NCI-H2029 treated with DMSO at 0.1 percent for 48 hours (cell line): ENCODE measurements around the gene RFT1.
"Not testable (repeated sequence)": the region's sequence is repeated elsewhere in the genome, so short reads cannot be mapped to it uniquely, and the experiment has no call there.

Source experiments
- DNase-seq: peaks from one replicate; lab custom pipeline; 2025; lab: John Stamatoyannopoulos, UW

RFT1 gene

GRCh38 chr3:53067567-53067966 lies 62.7 kb downstream of the RFT1 start:
- DNase-seq, result no peak

GRCh38 chr3:53065841-53066480 lies 64.3 kb downstream of the RFT1 start:
- DNase-seq, result no peak

- DNase-seq, result no peak
Measured at GRCh38 chr3:53062905-53063304, 67.3 kb downstream of the RFT1 start.

DNA sequence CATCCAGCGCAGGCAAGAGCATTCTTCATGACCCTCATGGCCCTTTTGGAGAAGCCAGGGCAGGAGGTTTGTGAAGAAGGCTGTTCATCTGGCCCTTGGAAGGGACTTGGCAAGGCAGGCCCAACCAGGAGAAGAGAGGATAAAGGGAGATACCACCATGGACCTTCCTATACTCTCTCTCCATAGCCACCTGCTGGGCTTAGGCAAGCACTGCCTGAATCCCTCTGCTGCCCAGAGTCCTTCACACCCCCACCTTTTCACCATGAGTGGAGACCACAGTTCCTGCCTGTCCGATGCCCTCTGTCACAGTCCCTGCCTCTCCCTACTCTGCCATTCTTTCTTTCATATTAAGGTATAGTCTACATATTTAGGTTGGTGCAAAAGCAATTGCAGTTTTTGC lies 73.8 kb downstream of the RFT1 start:
- no peak for DNase-seq

DNA sequence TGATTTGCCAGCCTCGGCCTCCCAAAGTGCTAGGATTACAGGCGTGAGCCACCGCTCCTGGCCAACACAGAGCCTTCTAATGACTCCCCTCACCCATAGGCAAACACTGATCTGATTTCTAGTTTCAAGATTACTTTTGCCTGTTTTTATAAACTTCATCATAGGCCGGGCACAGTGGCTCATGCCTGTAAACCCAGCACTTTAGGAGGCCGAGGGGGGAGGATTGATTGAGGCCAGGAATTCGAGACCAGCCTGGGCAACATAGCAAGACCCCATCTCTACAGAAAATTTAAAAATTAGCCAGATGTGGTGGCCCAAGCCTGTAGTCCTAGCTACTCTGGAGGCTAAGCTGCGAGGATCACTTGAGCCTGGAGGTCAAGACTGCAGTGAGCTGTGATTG lies 76.0 kb downstream of the RFT1 start:
- not testable (repeated sequence) for DNase-seq

DNA sequence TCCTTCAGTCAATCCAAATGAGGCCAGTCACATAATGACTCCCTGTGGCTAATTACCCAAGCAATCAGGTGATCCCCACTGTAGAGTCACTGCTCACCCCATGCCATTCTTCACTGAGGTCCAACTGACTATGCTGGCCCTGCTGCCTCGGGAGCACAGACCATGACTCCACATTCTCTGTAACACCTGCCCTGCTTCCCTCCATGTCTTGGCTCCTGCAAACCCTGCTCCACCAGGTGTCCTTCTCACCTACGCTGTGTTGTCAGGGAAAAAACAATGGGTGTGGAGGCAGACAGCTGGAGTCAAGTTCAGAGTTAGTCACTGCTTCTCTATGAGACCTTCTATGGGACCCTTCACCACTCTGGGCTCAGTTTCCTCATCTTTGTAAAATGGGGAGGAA lies 78.3 kb downstream of the RFT1 start:
- no peak for DNase-seq

- DNase-seq, result no peak
Measured at GRCh38 chr3:53049987-53050386, 80.2 kb downstream of the RFT1 start.

- no peak for DNase-seq
Measured at GRCh38 chr3:53046171-53047170, 83.8 kb downstream of the RFT1 start.

DNA sequence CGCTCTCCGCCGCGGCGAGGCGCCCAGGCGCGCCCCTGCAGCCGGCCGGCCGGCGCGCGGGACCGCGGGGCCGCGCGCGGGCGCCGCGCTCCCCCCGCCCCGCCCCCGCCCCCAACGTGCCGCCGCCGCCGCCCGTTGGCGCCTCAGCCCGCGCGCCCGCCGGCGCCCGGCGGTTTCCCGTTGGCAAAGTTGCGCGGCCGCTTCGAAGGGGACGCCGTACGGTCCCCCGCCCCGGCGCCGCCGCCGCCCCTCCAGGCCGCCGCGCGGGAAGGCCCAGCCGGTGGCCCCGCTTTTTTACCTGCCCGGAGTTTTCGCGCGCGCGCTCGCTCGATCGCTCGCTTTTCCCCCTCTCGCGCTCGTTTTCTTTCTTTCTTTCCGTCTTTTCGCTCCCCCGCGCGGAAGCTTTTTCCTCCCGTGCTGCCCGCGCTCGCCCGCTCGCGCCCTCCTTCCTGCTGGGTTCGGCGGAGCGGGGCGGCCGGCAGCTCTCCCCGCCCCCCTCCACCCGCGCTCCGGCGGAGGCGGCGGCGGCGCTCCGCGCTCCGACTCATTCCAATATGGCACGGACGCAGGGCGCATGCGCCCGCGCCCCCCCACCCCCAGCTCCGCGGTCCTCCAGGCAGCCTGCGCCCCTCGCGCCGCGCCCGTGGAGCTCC lies 84.6 kb downstream of the RFT1 start, which contains the start of gene SFMBT1:
Gene SFMBT1 (minus strand): TSS at position 556 of the 653 bp plus-strand sequence. CDS start 76,945 bp downstream, outside the sequence.
- DNase-seq, result no peak

GRCh38 chr3:53044711-53045517 lies 85.3 kb downstream of the RFT1 start:
- DNase-seq, result no peak

DNA sequence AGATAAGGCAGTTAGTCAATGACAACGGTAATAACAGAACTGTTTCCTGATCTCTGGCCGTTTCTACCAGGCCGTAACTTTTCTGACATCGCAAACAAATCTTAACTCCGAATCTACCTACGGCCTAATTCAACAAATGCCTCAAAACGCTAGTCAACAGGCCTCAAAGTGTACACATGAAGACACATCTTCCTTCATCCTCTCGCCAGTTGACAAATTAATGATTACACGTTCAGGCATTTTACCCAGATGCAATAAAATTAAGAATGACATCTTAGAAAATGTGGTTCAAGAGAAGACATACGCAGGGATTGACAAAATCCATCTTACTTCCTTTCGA lies 85.9 kb downstream of the RFT1 start:
- no peak for DNase-seq

DNA sequence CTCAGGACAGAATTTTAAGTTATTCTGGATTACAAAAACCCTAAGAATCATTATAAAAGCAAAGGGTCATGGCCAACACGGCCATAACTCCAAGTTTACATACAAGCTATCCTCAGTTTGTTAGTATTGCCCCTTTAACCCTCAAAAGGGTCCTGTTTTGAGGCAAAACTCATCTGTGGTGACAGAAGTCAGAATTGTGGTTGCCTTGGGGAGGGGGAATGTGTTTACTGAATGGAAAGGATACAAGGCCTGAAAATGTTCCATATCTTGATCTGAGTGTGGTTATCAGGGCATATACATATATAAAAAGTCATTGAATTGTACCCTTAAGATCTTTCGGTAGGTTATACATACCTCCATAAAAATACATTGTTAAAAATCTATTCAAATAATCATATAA lies 86.5 kb downstream of the RFT1 start:
- DNase-seq, result no peak

DNA sequence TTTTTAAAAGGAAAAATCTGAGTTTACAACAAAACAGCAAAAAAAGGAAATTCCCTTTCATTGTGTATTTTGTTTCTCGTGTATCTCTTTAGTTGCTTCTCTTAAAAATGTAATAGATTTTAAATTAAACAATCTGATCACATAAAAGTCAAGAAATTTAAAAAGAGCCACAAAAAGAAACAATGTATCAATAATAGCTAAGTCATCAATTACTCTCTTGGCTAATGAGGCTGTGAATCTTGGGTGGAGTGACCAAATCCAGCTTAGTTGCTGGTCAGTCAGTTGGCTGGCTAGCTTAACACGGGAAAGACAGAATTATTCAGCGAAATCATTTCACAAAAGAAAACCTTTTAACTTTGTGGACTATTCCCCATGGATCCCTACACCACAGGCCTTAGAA lies 87.6 kb downstream of the RFT1 start:
- no peak for DNase-seq

DNA sequence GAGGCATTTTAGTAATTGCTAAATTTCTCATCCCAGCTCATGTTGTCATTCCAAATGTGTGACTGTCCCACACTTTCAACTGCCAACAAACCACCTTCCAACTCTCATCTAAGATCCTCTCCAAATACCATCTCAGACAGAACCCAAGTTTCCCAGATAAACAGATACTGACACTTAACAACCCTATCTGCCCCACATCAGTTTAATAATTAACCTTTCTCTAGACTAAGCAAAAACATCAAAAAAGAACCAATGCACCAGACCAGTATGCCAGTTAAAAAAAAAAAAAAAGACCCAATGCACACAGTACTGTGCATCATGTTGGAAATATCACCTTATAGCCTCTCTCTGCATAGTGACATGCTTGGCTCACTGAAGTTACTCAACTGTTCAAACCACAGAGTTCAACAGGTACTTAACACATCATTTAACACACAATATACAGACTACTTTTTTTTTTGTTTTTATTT lies 89.8 kb downstream of the RFT1 start:
- no peak for DNase-seq

DNA sequence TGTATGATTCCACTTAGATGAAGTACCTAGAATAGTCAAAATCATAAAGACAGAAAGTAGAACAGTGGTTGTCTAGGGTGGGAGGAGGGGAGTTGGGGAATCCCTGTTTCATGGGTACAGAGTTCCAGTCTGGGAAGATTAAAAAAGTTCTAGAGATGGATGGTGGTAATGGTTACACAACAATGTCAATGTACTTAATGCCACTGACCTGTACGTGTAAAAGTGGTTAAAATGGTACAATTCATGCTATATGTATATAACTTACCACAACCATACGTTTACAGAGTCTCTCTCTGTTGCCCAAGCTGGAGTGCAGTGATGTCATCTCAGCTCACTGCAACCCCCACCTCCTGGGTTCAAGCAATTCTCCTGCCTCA lies 90.9 kb downstream of the RFT1 start:
- DNase-seq, result no peak

- DNase-seq, result no peak
Measured at GRCh38 chr3:53038679-53039375, 91.4 kb downstream of the RFT1 start.
